ENCODE results near the gene PNKP. TPM values are rescaled to one million over a fixed set of nuclear protein-coding genes. Genes with fewer than 3 reads are reported as not detected.

The PNKP gene
- total and polyA plus RNA-seq, 9 of the 15 experiments (the other 6 are each of a cell fraction or from before 2014, with no cell fraction given) = 2.8 to 85.4 (median 25.3) TPM

DNA sequence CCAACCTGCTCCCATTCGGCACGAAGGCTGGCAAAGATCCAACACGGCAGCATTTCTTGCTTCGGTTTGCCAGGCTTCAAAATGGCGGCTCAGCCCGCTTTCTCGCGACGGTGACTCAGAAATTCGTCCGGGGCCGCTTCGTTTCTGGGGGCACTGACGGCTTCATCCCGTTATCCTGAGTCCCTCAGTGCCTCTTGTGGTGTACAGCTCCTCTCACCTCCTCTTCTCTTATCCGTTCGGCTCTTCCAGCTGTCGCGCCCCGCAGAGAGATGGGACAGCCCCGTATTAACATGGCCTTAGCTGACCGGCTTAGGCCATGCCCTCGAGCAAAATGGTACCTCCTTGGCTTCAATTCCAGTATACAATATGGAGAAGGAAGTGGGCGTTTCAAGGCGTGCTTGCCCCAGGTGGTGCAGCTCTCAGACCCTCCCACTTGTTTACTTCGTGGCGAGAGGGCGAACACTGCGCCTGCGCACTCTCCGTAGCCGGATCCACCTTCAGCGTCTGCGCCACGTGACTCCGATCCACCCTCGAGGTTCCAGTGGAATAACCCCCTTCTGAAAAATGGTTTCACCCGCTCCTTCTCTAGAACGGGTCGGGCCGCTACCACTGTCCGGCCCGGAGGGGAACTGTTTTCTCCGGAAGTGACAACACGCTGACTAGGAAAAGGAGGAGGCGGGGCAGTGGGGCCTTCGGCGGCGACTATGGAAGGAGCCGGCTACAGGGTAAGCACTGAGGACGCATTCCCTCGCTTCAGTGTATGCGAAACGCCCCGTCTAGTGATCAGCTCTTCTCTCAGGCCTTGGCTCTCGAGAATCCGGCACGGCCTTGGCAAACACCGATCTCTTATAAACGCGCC, 9.9 kb upstream of the PNKP start, which contains the start of the genes AKT1S1 and TBC1D17 (continued):
- TF ChIP-seq, protein P1, sequence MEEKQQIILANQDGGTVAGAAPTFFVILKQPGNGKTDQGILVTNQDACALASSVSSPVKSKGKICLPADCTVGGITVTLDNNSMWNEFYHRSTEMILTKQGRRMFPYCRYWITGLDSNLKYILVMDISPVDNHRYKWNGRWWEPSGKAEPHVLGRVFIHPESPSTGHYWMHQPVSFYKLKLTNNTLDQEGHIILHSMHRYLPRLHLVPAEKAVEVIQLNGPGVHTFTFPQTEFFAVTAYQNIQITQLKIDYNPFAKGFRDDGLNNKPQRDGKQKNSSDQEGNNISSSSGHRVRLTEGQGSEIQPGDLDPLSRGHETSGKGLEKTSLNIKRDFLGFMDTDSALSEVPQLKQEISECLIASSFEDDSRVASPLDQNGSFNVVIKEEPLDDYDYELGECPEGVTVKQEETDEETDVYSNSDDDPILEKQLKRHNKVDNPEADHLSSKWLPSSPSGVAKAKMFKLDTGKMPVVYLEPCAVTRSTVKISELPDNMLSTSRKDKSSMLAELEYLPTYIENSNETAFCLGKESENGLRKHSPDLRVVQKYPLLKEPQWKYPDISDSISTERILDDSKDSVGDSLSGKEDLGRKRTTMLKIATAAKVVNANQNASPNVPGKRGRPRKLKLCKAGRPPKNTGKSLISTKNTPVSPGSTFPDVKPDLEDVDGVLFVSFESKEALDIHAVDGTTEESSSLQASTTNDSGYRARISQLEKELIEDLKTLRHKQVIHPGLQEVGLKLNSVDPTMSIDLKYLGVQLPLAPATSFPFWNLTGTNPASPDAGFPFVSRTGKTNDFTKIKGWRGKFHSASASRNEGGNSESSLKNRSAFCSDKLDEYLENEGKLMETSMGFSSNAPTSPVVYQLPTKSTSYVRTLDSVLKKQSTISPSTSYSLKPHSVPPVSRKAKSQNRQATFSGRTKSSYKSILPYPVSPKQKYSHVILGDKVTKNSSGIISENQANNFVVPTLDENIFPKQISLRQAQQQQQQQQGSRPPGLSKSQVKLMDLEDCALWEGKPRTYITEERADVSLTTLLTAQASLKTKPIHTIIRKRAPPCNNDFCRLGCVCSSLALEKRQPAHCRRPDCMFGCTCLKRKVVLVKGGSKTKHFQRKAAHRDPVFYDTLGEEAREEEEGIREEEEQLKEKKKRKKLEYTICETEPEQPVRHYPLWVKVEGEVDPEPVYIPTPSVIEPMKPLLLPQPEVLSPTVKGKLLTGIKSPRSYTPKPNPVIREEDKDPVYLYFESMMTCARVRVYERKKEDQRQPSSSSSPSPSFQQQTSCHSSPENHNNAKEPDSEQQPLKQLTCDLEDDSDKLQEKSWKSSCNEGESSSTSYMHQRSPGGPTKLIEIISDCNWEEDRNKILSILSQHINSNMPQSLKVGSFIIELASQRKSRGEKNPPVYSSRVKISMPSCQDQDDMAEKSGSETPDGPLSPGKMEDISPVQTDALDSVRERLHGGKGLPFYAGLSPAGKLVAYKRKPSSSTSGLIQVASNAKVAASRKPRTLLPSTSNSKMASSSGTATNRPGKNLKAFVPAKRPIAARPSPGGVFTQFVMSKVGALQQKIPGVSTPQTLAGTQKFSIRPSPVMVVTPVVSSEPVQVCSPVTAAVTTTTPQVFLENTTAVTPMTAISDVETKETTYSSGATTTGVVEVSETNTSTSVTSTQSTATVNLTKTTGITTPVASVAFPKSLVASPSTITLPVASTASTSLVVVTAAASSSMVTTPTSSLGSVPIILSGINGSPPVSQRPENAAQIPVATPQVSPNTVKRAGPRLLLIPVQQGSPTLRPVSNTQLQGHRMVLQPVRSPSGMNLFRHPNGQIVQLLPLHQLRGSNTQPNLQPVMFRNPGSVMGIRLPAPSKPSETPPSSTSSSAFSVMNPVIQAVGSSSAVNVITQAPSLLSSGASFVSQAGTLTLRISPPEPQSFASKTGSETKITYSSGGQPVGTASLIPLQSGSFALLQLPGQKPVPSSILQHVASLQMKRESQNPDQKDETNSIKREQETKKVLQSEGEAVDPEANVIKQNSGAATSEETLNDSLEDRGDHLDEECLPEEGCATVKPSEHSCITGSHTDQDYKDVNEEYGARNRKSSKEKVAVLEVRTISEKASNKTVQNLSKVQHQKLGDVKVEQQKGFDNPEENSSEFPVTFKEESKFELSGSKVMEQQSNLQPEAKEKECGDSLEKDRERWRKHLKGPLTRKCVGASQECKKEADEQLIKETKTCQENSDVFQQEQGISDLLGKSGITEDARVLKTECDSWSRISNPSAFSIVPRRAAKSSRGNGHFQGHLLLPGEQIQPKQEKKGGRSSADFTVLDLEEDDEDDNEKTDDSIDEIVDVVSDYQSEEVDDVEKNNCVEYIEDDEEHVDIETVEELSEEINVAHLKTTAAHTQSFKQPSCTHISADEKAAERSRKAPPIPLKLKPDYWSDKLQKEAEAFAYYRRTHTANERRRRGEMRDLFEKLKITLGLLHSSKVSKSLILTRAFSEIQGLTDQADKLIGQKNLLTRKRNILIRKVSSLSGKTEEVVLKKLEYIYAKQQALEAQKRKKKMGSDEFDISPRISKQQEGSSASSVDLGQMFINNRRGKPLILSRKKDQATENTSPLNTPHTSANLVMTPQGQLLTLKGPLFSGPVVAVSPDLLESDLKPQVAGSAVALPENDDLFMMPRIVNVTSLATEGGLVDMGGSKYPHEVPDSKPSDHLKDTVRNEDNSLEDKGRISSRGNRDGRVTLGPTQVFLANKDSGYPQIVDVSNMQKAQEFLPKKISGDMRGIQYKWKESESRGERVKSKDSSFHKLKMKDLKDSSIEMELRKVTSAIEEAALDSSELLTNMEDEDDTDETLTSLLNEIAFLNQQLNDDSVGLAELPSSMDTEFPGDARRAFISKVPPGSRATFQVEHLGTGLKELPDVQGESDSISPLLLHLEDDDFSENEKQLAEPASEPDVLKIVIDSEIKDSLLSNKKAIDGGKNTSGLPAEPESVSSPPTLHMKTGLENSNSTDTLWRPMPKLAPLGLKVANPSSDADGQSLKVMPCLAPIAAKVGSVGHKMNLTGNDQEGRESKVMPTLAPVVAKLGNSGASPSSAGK (IDR thresholded peaks at IDR 0.05) = no peak; the same call in 1 of the 2 replicates
- TF ChIP-seq ZNF324 (CRISPR knock-in tag; IDR thresholded peaks at IDR 0.05) (no peak), FOXM1 (IDR thresholded peaks at IDR 0.05; ENCODE audit: low read depth) (no peak), FOXM1 (CRISPR knock-in tag; IDR thresholded peaks at IDR 0.05; ENCODE audit: low read depth) (no peak), PRPF4 (IDR thresholded peaks at IDR 0.05; ENCODE audit: insufficient read depth, low read depth, low read length, poor library complexity, severe bottlenecking) (no peak)
- TF ChIP-seq, protein P2, sequence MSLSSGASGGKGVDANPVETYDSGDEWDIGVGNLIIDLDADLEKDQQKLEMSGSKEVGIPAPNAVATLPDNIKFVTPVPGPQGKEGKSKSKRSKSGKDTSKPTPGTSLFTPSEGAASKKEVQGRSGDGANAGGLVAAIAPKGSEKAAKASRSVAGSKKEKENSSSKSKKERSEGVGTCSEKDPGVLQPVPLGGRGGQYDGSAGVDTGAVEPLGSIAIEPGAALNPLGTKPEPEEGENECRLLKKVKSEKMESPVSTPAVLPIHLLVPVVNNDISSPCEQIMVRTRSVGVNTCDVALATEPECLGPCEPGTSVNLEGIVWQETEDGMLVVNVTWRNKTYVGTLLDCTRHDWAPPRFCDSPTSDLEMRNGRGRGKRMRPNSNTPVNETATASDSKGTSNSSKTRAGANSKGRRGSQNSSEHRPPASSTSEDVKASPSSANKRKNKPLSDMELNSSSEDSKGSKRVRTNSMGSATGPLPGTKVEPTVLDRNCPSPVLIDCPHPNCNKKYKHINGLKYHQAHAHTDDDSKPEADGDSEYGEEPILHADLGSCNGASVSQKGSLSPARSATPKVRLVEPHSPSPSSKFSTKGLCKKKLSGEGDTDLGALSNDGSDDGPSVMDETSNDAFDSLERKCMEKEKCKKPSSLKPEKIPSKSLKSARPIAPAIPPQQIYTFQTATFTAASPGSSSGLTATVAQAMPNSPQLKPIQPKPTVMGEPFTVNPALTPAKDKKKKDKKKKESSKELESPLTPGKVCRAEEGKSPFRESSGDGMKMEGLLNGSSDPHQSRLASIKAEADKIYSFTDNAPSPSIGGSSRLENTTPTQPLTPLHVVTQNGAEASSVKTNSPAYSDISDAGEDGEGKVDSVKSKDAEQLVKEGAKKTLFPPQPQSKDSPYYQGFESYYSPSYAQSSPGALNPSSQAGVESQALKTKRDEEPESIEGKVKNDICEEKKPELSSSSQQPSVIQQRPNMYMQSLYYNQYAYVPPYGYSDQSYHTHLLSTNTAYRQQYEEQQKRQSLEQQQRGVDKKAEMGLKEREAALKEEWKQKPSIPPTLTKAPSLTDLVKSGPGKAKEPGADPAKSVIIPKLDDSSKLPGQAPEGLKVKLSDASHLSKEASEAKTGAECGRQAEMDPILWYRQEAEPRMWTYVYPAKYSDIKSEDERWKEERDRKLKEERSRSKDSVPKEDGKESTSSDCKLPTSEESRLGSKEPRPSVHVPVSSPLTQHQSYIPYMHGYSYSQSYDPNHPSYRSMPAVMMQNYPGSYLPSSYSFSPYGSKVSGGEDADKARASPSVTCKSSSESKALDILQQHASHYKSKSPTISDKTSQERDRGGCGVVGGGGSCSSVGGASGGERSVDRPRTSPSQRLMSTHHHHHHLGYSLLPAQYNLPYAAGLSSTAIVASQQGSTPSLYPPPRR (CRISPR knock-in tag; IDR thresholded peaks at IDR 0.05; ENCODE audit: borderline replicate concordance) = no peak
